ENCODE measurements around the gene RPL18.

The RPL18 gene

DNA sequence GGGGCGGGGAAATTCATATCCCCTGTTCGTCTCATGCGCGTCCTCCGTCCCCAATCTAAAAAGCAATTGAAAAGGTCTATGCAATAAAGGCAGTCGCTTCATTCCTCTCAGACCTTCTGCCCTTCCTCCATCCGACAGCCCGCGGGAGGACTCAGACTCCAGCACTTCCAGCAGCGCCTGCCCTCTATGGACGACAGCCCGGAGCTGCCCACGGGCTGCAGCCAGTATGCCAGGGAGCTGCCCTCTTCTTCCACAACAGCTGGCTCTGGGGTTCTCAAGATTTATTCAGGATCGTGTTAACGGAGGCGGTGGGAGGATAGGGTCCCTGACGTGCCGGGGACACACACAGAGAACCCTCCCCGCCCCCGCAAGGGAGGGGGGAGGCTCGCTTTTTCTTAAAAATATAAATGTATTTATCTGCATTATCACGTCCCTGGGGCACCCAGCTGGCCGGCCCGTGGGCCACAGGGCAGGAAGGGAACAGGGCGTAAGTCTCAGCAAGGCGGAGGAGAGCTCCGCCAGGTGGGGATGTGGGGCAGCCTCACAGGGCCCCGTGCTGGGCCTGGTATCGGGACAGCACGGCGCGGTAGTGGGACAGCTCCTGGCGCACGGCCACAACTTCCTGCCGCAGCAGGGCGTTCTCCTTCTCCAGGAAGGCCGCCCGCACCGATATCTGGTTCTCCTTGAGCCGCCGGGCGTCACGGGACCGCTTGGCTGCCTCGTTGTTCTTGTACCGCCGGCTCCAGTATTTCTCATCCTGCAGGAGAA is 11.5 kb upstream of the RPL18 start:
- no peak for DNase-seq (ENCODE audit: low read depth in 3 of 3)

DNA sequence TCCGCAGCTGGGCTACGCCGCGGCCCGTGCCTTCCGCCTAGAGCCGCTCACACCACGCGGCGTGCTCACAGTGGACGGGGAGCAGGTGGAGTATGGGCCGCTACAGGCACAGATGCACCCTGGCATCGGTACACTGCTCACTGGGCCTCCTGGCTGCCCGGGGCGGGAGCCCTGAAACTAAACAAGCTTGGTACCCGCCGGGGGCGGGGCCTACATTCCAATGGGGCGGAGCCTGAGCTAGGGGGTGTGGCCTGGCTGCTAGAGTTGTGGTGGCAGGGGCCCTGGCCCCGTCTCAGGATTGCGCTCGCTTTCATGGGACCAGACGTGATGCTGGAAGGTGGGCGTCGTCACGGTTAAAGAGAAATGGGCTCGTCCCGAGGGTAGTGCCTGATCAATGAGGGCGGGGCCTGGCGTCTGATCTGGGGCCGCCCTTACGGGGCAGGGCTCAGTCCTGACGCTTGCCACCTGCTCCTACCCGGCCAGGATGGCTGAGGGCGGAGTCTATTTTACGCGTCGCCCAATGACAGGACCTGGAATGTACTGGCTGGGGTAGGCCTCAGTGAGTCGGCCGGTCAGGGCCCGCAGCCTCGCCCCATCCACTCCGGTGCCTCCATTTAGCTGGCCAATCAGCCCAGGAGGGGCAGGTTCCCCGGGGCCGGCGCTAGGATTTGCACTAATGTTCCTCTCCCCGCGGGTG is 10.8 kb upstream of the RPL18 start:
- DNase-seq (ENCODE audit: low read depth in 3 of 3), result no peak

DNA sequence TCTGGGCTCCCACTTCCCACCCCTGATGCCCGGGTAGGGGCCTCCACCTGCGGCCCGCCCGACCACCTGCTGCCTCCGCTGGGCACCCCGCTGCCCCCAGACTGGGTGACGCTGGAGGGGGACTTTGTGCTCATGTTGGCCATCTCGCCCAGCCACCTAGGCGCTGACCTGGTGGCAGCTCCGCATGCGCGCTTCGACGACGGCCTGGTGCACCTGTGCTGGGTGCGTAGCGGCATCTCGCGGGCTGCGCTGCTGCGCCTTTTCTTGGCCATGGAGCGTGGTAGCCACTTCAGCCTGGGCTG is 10.3 kb upstream of the RPL18 start:
- no peak for DNase-seq (ENCODE audit: low read depth in 3 of 3)

DNA sequence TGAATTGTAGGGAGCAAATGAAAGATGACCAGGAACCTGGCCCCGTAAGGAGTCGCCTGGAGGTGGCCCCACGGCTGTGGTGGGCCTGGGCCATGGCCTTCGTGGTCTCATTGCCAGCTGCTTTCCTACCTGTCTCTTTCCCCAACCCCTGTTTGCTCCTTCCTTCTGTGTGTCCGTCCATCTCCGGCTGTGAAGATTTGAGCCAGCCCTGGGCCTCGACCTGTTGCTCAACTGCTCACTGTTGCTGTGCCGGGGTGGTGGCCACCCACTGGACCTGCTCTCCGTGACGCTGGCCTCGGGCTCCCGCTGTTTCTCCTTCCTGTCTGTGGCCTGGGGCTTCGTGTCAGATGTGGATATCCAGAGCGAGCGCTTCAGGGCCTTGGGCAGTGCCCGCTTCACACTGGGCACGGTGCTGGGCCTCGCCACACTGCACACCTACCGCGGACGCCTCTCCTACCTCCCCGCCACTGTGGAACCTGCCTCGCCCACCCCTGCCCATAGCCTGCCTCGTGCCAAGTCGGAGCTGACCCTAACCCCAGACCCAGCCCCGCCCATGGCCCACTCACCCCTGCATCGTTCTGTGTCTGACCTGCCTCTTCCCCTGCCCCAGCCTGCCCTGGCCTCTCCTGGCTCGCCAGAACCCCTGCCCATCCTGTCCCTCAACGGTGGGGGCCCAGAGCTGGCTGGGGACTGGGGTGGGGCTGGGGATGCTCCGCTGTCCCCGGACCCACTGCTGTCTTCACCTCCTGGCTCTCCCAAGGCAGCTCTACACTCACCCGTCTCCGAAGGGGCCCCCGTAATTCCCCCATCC is 9.7 kb upstream of the RPL18 start:
- DNase-seq (ENCODE audit: low read depth in 3 of 3), result no peak

DNA sequence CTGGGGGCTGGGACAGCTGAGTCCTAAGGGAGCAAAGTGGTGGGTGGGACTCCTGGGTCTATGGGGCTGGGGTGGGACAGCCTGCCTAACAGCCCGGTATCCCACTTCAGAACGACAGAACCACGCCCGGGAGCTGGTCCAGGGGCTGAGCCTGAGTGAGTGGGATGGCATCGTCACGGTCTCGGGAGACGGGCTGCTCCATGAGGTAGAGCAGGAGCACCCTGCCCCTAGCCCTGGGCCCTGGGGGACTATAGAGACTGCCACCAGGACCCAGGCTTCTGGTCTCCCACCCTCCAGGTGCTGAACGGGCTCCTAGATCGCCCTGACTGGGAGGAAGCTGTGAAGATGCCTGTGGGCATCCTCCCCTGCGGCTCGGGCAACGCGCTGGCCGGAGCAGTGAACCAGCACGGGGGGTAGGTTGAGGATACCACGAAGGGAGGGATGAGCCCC is 8.9 kb upstream of the RPL18 start:
- no peak for DNase-seq (ENCODE audit: low read depth in 3 of 3)

DNA sequence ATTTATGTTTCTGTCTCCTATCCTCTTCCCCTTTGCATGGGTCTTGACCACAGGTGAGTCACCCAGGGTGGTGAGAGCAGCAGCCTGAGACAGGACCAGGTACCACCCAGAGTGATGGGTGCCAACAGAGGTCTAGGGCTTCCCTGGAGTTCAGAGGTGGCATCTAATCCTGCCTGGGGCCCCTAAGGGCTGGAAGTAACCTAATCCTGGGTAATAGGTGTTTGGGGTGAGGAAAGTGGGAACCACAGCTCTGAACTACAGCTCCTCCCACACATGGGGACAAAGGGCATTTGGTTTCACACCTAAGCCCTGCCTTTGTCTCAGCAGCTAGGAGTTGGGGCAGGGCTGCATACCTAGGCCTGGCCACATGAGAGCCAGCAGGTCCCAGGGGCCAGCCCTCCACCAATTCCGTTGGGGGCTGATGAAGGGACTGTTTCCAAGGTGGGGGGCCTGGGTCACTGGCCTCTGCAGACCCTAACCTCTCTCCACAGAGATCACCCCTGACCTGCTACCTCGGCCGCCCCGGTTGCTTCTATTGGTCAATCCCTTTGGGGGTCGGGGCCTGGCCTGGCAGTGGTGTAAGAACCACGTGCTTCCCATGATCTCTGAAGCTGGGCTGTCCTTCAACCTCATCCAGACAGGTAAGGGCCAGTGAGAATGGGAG is 8.4 kb upstream of the RPL18 start:
- DNase-seq (ENCODE audit: low read depth in 3 of 3), result no peak

DNA sequence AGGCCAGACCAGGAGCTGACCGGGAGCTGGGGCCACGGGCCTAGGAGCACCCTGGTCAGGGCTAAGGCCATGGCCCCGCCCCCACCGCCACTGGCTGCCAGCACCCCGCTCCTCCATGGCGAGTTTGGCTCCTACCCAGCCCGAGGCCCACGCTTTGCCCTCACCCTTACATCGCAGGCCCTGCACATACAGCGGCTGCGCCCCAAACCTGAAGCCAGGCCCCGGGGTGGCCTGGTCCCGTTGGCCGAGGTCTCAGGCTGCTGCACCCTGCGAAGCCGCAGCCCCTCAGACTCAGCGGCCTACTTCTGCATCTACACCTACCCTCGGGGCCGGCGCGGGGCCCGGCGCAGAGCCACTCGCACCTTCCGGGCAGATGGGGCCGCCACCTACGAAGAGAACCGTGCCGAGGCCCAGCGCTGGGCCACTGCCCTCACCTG is 6.9 kb upstream of the RPL18 start:
- DNase-seq (ENCODE audit: low read depth in 3 of 3), result no peak

DNA sequence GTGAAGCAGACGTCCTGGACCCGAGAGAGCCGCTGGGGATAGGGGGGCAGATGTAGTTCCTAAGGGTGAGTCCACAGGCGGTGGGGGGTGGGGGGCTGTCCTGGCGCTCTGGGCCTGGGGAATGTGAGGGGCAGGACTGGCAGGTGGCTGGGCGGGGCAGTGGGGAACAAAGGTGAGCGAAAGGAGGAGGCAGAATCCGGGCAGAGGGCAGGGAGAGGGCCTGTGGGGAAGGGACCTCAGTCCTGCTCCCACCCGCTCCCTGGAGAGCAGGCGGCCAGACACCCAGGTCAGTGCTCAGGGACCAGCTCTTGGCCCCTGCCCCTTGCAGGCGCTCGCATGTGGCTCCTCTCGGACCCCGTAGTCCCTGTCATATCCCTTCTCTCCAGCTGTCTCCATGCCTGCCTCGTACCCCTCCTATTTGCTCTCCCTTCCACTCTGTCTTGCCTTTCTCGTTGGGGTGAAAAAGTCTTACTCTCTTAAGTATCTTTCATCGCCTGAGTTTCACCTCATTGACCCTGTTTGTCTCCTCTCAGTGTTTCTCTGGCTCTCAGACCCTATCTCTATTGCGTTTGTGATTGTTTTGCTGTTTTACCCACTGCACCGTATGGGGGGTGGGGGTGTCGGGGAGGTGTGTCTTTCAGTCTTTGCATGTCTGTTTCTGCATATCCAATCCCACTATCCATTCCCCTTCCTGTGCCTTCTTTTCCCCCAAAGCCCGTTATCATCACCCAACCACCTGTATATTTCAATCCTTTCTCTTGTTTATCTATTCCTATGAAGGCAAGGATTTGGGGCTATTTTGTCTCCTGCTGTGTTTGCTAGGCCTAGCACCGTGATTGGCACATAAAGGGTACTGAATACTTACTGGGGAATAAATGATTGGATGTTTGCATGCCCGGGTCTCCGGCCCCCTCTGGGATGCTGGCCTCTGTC is 6.1 kb upstream of the RPL18 start:
- no peak for DNase-seq (ENCODE audit: low read depth in 3 of 3)

DNA sequence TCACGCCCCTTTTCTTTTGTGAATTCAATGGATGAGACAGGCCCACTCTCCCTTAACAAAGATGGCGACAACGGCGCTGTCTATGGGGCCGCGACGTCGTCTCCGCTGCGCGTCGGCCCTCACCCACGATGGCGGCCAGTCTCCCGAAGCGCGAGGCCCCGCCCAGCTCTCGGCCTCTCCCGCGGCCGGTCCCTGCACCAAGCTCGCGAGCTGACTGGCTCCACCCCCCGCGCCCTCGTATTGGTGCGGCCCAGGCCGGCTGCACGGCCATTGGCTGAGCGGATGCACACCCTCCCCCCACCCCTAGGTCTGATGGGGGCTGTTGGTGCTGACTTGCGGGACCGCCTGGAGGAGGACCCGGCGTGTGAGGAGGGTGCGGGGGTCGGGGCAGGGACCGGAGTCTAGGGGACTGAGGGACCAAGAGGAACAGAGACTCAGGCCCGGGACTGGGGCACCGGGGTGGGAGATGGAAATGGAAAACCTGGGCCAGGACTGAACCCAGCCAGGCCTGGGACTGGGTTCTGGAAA is 5.2 kb upstream of the RPL18 start:
- DNase-seq (ENCODE audit: low read depth in 3 of 3), result peak; percentile 90 to 98 (median 93)

DNA sequence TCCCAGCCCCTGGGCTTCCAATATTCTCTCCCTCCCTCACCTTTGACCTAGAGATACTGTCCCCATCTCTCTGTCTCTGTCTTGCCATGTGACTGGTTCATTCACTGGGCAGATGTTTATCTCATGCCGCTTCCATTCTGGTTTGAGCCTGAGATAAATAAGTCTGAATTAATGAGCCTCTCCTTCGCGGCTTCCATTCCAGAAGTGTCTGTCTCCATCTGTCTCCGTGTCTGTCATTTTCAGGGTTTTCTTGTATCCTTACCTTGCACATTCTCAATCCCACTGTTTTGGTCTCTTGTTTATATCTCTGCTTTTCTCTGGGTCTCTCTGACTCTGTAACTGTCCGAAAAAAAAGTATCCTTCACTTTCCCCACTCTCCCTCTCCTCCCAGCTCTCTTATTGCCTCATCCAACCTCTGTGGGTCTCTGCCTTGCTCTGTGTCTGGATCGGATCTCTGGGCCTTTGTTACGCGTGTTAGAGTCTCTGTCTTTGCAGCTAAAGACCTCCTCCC is 4.6 kb upstream of the RPL18 start:
- no peak for DNase-seq (ENCODE audit: low read depth in 3 of 3)

DNA sequence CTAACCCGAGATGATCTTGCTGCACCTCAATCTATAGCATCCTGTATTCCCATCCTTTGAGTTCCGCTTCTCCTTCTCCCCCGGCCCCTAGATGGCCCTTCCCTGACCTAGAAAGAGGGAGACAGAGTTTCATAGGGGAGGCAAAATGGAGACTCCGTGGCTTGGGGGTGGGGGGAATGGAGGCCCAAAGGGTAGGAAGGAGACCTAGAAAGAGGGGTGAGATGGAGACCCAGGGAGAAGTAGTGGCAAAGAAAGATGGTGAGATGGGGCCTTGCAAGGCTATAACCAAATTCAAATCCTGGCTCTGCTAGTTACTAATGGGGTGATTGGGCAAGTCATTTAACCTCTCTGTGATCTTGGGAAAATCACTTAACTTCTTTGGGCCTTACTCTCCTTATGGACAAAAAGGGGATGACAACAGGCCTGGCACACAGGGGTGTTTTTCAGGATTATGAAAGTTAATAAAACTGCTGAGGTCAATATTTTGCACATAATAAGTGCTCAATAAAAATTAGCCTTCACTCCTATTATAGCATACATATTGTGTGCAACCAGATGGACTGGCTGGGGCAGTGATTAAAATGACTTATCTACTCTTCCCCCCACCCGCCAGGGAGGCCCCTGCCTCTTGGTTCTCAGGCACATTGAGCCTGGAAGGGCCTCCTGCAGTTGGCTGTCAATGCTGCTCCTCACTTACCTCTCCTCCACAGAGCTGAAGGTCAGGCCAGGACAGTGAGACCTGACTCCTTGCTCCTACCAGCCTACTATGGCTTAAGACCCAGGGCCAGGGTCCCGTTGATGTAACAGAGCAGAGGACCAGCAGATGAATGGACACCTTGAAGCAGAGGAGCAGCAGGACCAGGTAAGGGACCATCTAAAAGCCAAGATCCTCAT is 961 bp upstream of the RPL18 start:
- no peak for DNase-seq (ENCODE audit: low read depth in 3 of 3)

DNA sequence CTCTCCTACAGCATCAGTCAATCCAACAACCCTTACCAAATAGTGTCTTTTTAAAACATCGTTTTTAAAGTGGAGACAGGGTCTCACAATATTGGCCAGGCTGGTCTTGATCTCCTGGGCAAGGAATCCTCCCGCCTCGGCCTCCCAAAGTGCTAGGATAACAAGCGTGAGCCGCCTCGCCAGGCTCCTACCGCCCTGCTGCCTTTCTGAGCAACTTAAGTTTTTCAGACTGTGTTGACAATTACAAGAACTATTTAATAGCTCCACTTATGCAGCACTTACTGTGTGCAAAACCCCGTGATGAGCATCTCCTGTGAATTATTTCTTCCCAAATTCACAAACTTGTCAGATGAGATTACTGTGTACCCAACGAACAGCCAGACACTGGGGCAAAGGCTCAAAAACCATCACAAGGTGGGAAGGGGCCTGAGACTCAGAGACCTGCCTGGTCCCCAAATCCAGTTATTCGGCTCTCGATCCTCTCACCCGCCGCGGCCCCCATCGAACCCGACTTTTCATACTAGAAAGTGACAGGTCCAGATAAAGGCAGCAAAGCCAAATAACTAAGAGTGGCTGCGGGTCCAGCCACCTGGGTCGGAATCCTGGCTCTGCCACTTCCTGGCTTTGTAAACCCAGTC is 581 bp downstream of the RPL18 start:
- DNase-seq (ENCODE audit: low read depth in 3 of 3), result no peak

DNA sequence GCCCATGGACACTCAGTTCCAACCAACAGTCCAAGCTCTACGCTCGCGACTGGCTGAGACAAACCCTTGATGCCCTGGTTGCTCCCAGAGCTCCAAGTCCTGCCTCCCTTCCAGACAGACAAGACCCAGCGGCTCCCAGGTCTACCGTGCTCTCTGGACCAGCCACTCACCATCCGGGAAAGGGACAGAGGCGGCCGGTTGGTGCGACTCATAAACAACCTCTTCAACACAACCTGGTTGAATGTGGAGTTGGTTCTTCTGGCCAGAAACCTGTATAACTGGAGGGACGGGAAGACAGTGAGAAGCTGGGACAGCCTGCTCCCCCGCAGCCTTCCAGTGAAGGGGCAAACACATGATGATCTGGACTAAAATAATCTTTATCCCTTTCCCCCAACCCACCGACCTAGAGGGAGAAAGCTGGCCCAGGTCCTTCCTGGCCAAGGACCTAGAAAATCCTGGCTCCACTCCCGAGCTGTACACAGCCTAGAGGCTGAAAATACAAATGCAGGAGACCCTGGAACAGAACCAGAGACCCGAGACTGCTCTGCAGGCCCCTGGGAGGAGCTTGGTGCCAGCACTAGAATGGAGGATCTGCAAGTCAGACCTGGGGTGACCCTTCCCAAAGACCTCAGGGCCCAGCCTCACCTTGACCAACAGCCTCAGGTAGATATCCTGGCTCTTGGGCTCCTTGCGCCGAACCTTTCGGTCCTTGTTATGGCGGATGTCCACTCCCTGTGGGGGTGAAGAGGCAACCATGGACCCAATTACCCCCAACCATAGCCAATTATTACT is 1.6 kb downstream of the RPL18 start:
- no peak for DNase-seq (ENCODE audit: low read depth in 3 of 3)

DNA sequence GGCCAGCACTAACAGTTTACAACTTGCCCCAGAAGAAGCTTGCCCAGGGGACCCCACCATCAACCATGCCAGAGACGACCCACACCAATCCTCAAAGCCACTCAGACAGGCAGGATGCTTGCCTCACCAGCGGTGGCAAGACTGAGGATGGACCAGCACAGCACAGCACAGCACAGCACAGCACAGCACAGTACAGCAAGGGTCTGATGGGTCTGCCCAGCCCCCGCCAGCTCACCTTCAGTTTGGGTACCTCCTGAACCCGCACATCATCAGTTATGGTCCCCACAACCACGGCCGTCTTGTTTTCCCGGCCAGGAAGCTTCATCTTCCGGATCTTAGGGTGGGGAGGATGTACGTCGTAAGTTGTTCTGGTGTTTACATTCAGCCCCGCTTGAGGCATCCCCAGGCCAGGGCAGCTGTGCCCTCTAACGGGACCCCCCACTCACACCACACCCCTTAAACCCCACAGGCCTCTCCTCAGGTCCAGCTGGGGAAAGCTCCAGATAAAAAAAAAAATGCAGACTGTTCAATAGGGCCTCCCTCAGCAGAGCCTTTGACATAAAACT is 2.4 kb downstream of the RPL18 start:
- DNase-seq (ENCODE audit: low read depth in 3 of 3), result no peak

DNA sequence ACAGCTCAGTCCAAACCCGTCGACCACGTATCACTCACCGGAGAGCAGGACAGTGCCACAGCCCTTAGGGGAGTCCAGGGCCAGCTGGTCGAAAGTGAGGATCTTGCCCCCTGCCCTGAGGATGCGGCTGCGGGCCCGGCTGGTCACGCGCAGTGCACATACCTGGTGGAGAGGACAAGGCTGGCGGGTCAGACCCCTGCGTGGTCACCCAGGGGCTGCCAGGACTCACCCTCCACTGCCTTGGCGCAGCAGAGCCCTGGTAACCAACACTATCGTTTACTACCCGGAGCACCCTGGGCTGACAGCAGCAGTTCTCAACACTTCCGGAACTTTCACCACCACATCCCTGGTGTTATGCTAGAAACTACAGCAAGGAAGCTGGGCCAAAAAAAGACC is 2.9 kb downstream of the RPL18 start:
- no peak for DNase-seq (ENCODE audit: low read depth in 3 of 3)

DNA sequence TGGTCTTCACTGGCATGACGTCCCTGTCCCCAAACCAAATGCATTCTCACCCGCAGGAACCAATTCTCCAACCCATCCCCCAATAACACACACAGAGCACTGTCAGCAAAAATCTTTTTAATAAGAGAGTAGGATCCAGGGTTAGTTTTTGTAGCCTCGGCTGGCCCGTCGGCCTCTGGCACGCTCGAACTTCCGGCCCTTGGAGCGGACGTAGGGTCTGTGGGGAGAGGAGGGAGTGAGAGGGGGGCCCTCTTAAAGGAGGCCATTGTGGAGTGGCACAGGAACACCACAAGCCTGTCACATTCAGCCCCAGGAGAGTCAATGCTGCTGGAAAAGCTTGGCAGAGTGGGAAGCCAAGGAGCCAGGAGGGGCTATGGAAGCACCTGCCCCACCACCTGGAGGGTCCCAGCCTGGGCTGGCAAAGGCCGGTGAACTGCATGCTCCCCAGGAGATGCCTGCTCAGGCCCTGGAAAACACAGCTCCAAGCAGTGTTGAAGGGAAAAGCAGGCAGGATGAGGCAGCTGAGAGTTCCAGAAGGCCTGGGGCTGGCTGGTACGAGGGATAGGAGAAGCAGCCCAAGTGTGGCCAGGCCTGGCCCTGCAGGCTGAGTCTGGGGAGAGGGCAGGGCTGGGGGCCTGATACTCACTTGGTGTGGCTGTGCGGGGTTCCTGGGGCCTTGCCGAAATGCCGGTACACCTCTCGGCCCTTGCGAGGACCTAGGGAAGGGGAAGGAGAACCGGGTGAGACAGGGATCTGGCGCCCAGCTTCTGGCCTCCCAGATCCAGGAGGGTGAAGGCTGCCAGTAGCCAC is 3.5 kb downstream of the RPL18 start:
- DNase-seq (ENCODE audit: low read depth in 3 of 3), result no peak

Data from stimulated activated CD4-positive, alpha-beta T cell treated with anti-CD3 and anti-CD28 coated beads, TNF-alpha, amount 100 ng/mL, for 24 hours (primary cell).